ENCODE data around the gene MESD.

The MESD gene

DNA sequence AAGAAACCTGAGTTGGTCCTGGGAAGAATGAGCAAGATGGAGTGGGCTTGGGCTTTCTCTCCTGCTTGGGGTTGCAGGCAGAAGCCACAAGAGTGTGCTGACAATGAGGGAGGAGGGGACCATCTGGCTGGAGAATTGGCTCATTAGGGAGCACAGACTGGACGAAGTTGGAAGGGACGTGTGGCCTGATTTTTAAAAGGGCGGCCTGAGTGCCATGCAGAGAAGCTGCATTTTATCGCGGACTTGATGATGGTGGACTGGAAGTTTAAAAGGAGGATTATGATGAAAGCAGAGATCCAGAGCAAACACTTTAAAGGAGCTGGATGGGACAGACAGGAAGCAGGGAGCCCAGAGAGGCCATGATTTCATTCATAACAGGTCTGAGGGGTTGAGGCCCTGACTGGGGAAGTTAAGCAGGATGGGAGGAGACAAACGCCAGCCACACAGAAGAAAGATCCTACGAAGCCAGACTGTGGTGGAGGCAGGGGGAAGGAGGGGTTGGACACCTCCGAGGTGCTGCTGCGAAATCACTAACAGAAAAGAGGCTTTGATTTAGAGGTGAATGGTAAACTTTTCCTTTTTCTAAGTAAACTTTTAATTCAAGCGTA, 34.8 kb upstream of the MESD start:
- DNase-seq (no peak), ATAC-seq (no peak)
- H3K4me1 Mint-ChIP-seq: peaks cover 43% of the 10 kb centered on the region
- H3K27ac Mint-ChIP-seq: peak overlapping the region; percentile 95
- H3K27me3 Mint-ChIP-seq: peaks cover 2% of the 10 kb centered on the region
- peaks cover 1% of the 10 kb centered on the region for H3K36me3 Mint-ChIP-seq (ENCODE audit: low read depth)
- H3K4me3 Mint-ChIP-seq: peak overlapping the region; percentile 50
- peaks cover 4% of the 10 kb centered on the region for H3K9me3 Mint-ChIP-seq

- Mint-ChIP-seq H3K27me3 (no peaks in the 10 kb centered on the region), H3K9me3 (peaks cover 4% of the 10 kb centered on the region), H3K4me3 (peak overlapping the region; percentile 50), H3K4me1 (peaks cover 43% of the 10 kb centered on the region), H3K36me3 (ENCODE audit: low read depth) (peaks cover 1% of the 10 kb centered on the region), H3K27ac (peak overlapping the region; percentile 95)
- ATAC-seq (peak; percentile 90), DNase-seq (peak; percentile 46)
Observed at GRCh38 chr15:81023483-81024264, 34.1 kb upstream of the MESD start.

DNA sequence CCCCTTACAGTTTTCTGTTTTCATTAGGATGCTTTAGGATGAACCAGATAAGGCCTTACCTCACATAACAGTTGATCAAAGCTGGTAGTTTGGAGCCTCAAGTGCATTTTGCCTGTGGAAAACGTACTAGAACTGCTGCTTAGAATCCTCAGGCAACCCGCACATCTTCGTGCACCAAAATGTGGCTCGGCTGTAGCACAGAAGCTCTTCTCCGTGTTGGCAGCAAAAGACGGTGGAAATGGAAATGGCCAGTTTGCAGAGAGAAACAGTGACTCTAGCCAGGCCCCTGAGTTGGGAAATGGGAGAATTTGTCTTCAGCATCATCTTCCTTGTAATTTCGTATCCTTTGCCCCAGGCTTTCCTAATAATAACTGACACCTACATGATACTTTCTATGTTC, 31.7 kb upstream of the MESD start:
- DNase-seq (no peak), ATAC-seq (no peak)
- H3K36me3 Mint-ChIP-seq (ENCODE audit: low read depth): peaks cover 1% of the 10 kb centered on the region
- no peaks in the 10 kb centered on the region for H3K27me3 Mint-ChIP-seq
- H3K4me1 Mint-ChIP-seq: peaks cover 40% of the 10 kb centered on the region
- H3K4me3 Mint-ChIP-seq: no peak overlapping the region
- H3K27ac Mint-ChIP-seq: no peak overlapping the region
- peaks cover 4% of the 10 kb centered on the region for H3K9me3 Mint-ChIP-seq

DNA sequence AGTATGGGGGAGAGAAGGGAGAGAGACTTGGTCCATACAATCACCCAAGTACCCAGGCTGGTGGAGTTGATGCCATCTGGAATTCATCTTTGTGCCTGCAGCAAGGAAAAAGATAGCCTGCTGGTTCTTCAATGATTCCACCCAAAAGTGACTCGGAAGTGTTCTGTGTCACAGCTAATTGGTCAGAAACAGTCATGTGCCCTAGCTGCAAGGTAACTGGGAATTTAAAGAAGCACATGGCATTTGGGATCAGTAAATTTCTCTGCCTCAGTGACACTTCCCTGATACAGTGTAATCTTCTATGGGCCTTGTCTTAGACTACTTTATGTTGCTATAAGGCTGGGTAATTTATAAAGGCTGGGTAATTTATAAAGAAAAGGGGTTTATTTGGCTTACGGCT, 28.6 kb upstream of the MESD start:
- DNase-seq (no peak), ATAC-seq (no peak)
- Mint-ChIP-seq H3K4me3 (no peak overlapping the region), H3K36me3 (ENCODE audit: low read depth) (no peaks in the 10 kb centered on the region), H3K27me3 (no peaks in the 10 kb centered on the region), H3K4me1 (peaks cover 13% of the 10 kb centered on the region), H3K27ac (no peak overlapping the region), H3K9me3 (no peaks in the 10 kb centered on the region)

DNA sequence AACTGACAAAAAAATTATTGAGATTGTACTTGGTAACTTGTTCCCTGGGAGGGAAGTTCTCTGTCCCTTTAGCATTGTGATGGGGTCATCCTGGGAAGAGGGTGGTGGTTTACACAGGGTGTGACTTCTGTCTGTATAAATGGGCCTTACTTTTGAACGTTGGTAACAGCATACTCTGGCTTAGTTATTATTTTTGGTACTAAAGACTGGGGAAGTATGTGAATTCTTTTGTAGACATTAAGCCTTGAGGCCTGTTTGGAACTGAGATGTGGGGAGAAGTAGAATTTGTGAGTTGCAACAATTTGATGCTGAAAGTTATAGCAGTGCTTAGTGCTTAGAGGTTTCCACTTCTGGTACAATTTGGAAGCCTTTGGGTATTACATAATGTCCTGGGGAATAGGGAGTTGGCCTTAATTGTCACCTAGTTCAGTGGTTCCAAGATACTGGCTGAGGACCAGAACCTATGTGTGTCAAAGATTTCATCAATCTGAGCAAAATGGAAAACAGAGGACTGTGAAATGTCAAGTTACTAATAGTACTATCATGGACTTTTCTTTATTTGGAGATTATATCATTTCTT, 27.0 kb upstream of the MESD start:
- H3K27me3 Mint-ChIP-seq: no peaks in the 10 kb centered on the region
- no peak for DNase-seq
- peaks cover 8% of the 10 kb centered on the region for H3K4me1 Mint-ChIP-seq
- no peaks in the 10 kb centered on the region for H3K9me3 Mint-ChIP-seq
- no peak overlapping the region for H3K4me3 Mint-ChIP-seq
- H3K36me3 Mint-ChIP-seq (ENCODE audit: low read depth): no peaks in the 10 kb centered on the region
- no peak overlapping the region for H3K27ac Mint-ChIP-seq
- no peak for ATAC-seq

DNA sequence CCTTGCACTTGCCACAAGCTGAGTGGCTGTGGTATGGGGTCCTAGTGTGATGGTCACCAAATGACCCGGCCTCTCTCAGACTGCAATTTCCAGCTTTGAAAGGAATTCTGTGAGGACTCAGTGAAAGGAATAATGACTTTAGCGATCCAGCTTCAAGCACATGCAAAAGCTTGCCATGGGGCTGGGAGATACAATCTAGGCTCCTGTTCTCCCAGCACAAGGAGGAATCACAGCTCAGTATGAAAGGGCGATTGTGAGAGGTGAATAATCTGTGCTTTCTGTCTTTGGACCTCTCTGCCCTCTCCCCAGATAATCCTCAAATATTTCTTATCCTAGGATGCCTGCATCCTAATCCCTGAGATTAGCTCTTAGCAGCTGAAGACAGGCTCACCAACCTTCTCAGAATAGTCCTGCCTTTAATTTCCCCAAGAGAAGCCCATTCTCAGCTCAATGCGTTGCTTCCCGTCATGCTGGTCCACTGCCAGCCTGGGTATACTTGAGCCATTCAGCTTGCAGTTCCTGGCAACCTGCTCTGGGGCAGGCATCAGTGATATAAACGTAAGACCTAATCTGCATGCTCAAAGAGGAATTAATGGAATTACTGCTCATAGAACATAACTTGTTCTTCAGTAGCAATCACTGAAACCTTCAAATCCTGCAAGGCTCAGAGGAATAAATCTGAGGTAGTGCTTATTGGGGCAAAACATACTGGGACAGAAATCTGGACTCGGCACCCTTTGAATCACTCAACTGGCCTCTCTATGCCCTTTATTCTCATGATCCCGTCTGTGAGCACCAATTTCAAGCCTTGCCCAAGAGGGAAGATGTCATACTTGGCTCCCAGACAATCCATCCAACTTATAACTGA, 26.2 kb upstream of the MESD start:
- Mint-ChIP-seq H3K4me3 (no peak overlapping the region), H3K27ac (no peak overlapping the region), H3K36me3 (ENCODE audit: low read depth) (no peaks in the 10 kb centered on the region), H3K27me3 (no peaks in the 10 kb centered on the region), H3K9me3 (no peaks in the 10 kb centered on the region), H3K4me1 (peaks cover 8% of the 10 kb centered on the region)
- DNase-seq (no peak), ATAC-seq (no peak)

- H3K4me1 Mint-ChIP-seq: peaks cover 10% of the 10 kb centered on the region
- H3K36me3 Mint-ChIP-seq (ENCODE audit: low read depth): peaks cover 4% of the 10 kb centered on the region
- no peak for DNase-seq
Observed at GRCh38 chr15:81014446-81015093, 25.0 kb upstream of the MESD start.

GRCh38 chr15:81013396-81013929, 23.8 kb upstream of the MESD start:
- Mint-ChIP-seq H3K36me3 (ENCODE audit: low read depth) (peaks cover 4% of the 10 kb centered on the region), H3K9me3 (no peaks in the 10 kb centered on the region), H3K27me3 (no peaks in the 10 kb centered on the region), H3K27ac (no peak overlapping the region), H3K4me3 (no peak overlapping the region), H3K4me1 (peaks cover 16% of the 10 kb centered on the region)
- DNase-seq: no peak
- no peak for ATAC-seq

More at GRCh38 chr15:81014446-81015093, 25.0 kb upstream of the MESD start:
- no peaks in the 10 kb centered on the region for H3K9me3 Mint-ChIP-seq
- H3K4me3 Mint-ChIP-seq: no peak overlapping the region
- no peak for ATAC-seq
- H3K27ac Mint-ChIP-seq: no peak overlapping the region
- H3K27me3 Mint-ChIP-seq: no peaks in the 10 kb centered on the region

- no peaks in the 10 kb centered on the region for H3K27me3 Mint-ChIP-seq
- H3K36me3 Mint-ChIP-seq (ENCODE audit: low read depth): peaks cover 4% of the 10 kb centered on the region
- H3K27ac Mint-ChIP-seq: no peak overlapping the region
- H3K4me1 Mint-ChIP-seq: peaks cover 20% of the 10 kb centered on the region
- ATAC-seq (no peak), DNase-seq (no peak)
- H3K4me3 Mint-ChIP-seq: no peak overlapping the region
- H3K9me3 Mint-ChIP-seq: no peaks in the 10 kb centered on the region
Observed at GRCh38 chr15:81012588-81012987, 23.0 kb upstream of the MESD start.

- Mint-ChIP-seq H3K4me3 (no peak overlapping the region), H3K36me3 (ENCODE audit: low read depth) (peaks cover 4% of the 10 kb centered on the region), H3K27ac (no peak overlapping the region), H3K4me1 (peaks cover 23% of the 10 kb centered on the region), H3K27me3 (no peaks in the 10 kb centered on the region), H3K9me3 (no peaks in the 10 kb centered on the region)
- no peak for DNase-seq
- no peak for ATAC-seq
Observed at GRCh38 chr15:81011593-81011992, 22.0 kb upstream of the MESD start.

DNA sequence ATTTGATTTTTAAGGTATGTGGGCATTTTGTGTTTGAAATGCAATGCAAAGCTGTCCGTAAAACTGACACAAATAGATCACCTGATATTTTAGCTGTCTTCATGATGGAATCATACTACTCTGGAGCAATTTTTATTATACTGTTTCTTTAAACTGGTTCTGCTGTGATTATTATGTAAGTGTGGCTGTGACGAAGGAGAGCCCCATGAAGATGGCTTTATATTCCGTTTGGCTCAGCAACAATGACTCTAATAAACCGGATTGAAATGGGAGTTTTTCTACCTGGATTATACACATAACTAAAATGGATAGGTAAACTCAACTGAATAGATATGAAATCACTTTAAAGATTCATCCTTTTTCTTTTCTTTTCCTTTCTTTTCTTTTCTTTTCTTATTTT, 20.5 kb upstream of the MESD start:
- Mint-ChIP-seq H3K9me3 (no peaks in the 10 kb centered on the region), H3K27ac (no peak overlapping the region), H3K4me3 (no peak overlapping the region), H3K36me3 (ENCODE audit: low read depth) (peaks cover 10% of the 10 kb centered on the region), H3K27me3 (no peaks in the 10 kb centered on the region), H3K4me1 (peaks cover 33% of the 10 kb centered on the region)
- no peak for DNase-seq
- ATAC-seq: no peak

DNA sequence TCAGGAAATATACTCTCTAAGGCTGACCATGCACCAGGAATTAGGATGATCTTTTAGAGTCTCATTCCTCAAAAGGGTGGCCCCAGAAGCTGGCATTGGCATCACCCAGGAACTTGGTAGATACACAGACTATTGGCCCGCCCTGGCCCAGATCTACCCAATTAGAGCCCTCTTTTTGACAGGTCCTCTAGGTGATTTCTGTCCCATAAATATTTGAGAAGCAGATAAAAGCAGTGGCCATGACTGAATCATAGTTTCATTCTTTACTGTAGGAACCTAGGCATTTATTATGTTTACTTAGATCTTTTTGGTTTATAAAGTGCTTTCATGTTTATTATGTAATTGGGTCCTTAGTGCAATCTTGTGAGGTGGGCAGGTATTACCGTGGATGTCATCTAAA, 18.7 kb upstream of the MESD start:
- peaks cover 25% of the 10 kb centered on the region for H3K36me3 Mint-ChIP-seq (ENCODE audit: low read depth)
- H3K4me1 Mint-ChIP-seq: peaks cover 51% of the 10 kb centered on the region
- no peak for DNase-seq
- H3K27me3 Mint-ChIP-seq: no peaks in the 10 kb centered on the region
- no peak for ATAC-seq
- H3K4me3 Mint-ChIP-seq: no peak overlapping the region
- no peaks in the 10 kb centered on the region for H3K9me3 Mint-ChIP-seq
- H3K27ac Mint-ChIP-seq: no peak overlapping the region

- H3K9me3 Mint-ChIP-seq: no peaks in the 10 kb centered on the region
- no peak overlapping the region for H3K4me3 Mint-ChIP-seq
- no peak overlapping the region for H3K27ac Mint-ChIP-seq
- DNase-seq: no peak
- ATAC-seq: no peak
- peaks cover 52% of the 10 kb centered on the region for H3K4me1 Mint-ChIP-seq
- H3K27me3 Mint-ChIP-seq: no peaks in the 10 kb centered on the region
- peaks cover 26% of the 10 kb centered on the region for H3K36me3 Mint-ChIP-seq (ENCODE audit: low read depth)
Observed at GRCh38 chr15:81007428-81008064, 17.9 kb upstream of the MESD start.
